ENCODE data around the gene SCRT2. TPM values are rescaled to one million over a fixed set of nuclear protein-coding genes. Genes with fewer than 3 reads are reported as not detected.
A peak's percentile ranks its signal among the peaks of the same experiment; 100 is the strongest.
"Not testable (repeated sequence)": the region's sequence is repeated elsewhere in the genome, so short reads cannot be mapped to it uniquely, and the experiment has no call there.

Gene SCRT2
- not detected for total RNA-seq
- polyA plus RNA-seq: not detected
- long read RNA-seq, donor 1: 0 reads
- long read RNA-seq, donor 2: 0 reads
- long read RNA-seq, donor 3: 0 reads
- long read RNA-seq, donor 4: 0 reads
- long read RNA-seq, donor 5: 0 reads
- long read RNA-seq, donor 6: 0 reads
- long read RNA-seq, donor 7: 0 reads
- long read RNA-seq, donor 8: 0 reads
- long read RNA-seq, donor 9: 0 reads
- long read RNA-seq, donor 10: 0 reads

DNA sequence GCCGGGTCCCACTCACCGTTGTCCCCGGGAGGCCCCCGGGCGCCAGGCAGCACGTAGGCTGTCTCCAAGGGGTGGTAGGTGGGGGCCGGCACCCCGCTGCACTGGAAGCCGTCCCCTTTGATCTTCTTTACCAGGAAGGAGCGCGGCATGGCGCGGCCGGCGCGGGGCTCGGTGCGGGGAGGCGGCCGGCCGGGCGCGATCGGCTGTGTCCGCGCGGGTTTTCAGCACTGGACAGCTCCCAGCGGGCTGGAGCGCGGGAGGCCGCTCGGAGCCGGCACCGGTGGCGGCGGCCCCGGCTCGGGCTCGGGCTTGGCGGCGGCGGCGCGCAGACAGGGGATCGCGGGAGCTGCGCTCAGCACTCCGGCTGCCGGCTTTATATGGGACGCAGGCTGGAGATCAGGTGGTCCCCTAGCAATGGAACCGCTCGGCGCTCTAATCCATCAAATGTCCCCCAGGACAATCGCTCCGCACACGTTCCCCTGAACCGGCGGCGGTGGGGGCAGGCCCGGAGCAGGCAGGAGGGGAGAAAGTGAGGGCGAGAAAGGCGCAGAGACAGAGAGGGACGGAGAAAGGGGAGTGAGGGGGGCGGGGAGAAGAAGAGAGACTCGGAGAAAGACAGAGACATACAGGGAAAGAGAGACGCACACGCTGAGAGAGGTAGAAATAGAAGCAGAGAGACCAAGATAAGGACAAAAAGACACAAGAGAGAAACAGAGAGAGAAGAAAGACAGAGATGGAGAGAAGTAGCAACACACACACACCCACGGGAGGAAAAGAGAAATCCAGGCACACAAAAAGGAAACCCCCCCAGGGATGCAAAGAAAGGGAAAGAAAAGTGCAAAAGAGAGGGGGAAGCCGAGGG, at the start of gene SCRT2:
Gene SCRT2 (minus strand): TSS at position 350 of the 862 bp plus-strand sequence. CDS start 201 bp downstream, at position 149.
- Histone ChIP-seq H3K36me3 (replicated peaks in 1 of 2) (no peaks in the 10 kb centered on the region), H3K27ac (no peak within 1 kb of the TSS), H3K27me3 (peaks cover 22% of the 10 kb centered on the region), H3K4me3 (no peak within 1 kb of the TSS), H3K9me3 (replicated peaks in 1 of 3) (no peaks in the 10 kb centered on the region), H3K4me1 (replicated peaks in 1 of 2) (peaks cover 0 to 12% of the 10 kb centered on the region in 2 donors)
- TF ChIP-seq POLR2A (IDR thresholded peaks at IDR 0.05): no peak
- TF ChIP-seq, protein P1, sequence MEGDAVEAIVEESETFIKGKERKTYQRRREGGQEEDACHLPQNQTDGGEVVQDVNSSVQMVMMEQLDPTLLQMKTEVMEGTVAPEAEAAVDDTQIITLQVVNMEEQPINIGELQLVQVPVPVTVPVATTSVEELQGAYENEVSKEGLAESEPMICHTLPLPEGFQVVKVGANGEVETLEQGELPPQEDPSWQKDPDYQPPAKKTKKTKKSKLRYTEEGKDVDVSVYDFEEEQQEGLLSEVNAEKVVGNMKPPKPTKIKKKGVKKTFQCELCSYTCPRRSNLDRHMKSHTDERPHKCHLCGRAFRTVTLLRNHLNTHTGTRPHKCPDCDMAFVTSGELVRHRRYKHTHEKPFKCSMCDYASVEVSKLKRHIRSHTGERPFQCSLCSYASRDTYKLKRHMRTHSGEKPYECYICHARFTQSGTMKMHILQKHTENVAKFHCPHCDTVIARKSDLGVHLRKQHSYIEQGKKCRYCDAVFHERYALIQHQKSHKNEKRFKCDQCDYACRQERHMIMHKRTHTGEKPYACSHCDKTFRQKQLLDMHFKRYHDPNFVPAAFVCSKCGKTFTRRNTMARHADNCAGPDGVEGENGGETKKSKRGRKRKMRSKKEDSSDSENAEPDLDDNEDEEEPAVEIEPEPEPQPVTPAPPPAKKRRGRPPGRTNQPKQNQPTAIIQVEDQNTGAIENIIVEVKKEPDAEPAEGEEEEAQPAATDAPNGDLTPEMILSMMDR (IDR thresholded peaks at IDR 0.05): no peak
- peak; percentile 73 to 86 (median 85) for DNase-seq
- WGBS, 4 donors: 1% methylated on average over 15 to 69 of the region's 69 CpGs
- intact Hi-C loops (cut with DNase I): no loop called here

DNA sequence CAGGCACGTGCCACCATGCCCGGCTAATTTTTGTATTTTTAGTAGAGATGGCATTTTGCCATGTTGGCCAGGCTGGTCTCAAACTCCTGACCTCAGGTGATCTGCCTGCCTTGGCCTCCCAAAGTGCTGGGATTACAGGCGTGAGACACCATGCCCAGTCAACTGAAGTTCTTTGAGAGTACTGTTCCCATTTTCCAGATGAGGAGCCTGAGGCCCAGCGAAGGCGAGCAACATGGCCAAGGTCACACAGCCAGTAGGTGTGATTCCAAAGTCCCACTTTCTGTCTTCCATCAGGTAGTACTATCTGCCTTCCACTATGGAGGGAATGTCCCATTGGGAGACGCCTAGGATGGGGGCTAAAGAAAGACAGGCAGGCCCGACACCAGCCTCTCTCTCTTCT, 49.2 kb upstream of the SCRT2 start:
- DNase-seq: not testable (repeated sequence)

DNA sequence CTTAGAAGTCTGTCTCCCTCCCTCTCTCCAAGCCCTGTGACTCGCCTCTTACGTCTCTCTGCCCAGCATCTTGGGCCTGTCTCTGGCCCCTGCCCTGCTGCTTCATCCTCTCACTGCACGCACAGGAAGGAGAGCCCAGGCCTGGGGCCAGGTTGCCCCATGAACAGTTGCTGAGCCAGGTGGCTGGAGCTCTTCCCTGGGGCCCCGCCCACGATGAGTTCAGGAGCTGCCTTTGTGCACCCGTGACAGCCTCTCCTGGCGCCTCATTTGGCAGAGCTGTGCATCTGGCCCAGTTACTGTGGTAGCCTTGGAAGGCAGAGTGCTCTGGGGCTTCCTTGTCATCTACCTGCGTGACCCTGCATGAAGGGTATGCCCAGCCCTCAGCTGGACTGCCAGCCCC, 48.2 kb upstream of the SCRT2 start:
- DNase-seq: no peak
- intact Hi-C loops (cut with DNase I): no loop called here
- no peak overlapping the region for H3K27ac ChIP-seq
- H3K4me3 ChIP-seq: no peak overlapping the region
- peaks cover 18% of the 10 kb centered on the region for H3K27me3 ChIP-seq
- TF ChIP-seq POLR2A (IDR thresholded peaks at IDR 0.05): no peak
- TF ChIP-seq, protein P1 (IDR thresholded peaks at IDR 0.05): no peak
- 62 to 68% (median 67%) methylated on average over 6 to 8 of the region's 8 CpGs for WGBS, 4 donors
- peaks cover 5 to 7% of the 10 kb centered on the region in 2 donors for H3K4me1 ChIP-seq (replicated peaks in 1 of 2)
- H3K9me3 ChIP-seq (replicated peaks in 1 of 3): no peaks in the 10 kb centered on the region
- no peaks in the 10 kb centered on the region for H3K36me3 ChIP-seq (replicated peaks in 1 of 2)

More for the DNA sequence above, 49.2 kb upstream of the SCRT2 start:
- H3K36me3 ChIP-seq (replicated peaks in 1 of 2); H3K9me3 ChIP-seq (replicated peaks in 1 of 3); H3K4me3 ChIP-seq; intact Hi-C loops (cut with DNase I); H3K27ac ChIP-seq; H3K4me1 ChIP-seq (replicated peaks in 1 of 2): not testable (repeated sequence)
- H3K27me3 ChIP-seq: peaks cover 23% of the 10 kb centered on the region
- WGBS, 4 donors: 80 to 89% (median 85%) methylated on average over 7 of the region's 7 CpGs

DNA sequence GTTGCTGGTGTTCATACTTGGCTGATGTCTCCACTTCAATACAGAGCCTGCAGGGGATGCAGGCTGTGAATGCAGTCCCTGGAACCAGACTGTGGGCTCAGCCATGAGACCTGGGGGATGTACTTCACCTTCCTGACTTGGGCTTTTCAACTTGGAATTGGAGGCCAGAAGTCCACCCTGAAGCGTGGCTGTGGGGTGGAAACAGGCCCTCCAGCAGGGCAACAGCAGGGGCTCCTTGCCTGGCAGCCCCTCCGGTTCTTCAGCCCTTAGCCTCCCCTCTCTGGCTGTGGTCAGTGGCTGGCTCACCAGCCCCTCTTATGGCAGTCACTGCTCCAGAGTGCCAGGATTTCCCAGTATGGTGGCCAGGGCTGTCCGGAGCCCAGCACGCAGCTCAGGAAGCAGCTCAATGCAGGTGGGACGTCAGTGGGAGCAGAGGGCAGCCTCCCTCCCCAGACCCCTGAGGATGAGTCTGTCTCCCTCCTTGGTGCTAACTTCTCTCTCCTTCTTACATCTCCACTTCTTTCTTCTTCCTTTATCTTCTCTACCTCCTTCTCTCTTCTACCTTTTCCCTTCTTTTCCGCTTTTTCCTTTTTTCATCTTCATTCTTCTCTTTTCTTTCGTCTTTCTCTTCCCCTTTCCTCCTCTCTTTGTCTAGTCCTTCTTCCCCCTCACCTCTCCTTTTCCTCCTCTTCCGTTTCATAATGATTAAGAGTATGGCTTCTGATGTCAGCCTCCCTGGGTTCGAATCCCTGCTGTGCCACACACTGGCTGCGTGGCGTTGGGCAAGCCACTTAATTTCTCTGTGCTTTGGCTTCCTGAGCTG, 47.4 kb upstream of the SCRT2 start:
- H3K36me3 ChIP-seq (replicated peaks in 1 of 2): no peaks in the 10 kb centered on the region
- 74 to 84% (median 78%) methylated on average over 8 to 11 of the region's 11 CpGs for WGBS, 4 donors
- H3K27me3 ChIP-seq: peaks cover 10% of the 10 kb centered on the region
- peaks cover 2% of the 10 kb centered on the region in 2 donors for H3K4me1 ChIP-seq (replicated peaks in 1 of 2)
- intact Hi-C loops (cut with DNase I): no loop called here
- TF ChIP-seq, protein P1 (IDR thresholded peaks at IDR 0.05): no peak
- no peak for TF ChIP-seq POLR2A (IDR thresholded peaks at IDR 0.05)
- no peaks in the 10 kb centered on the region for H3K9me3 ChIP-seq (replicated peaks in 1 of 3)
- no peak overlapping the region for H3K27ac ChIP-seq
- H3K4me3 ChIP-seq: no peak overlapping the region
- DNase-seq: no peak
